ENCODE measurements around the gene MLLT3. TPM values are rescaled to one million over a fixed set of nuclear protein-coding genes. Genes with fewer than 3 reads are reported as not detected.
A peak's percentile ranks its signal among the peaks of the same experiment; 100 is the strongest.

Gene MLLT3
- total RNA-seq, 1 experiment from 2014 or later: 24.2 TPM

- no peaks in the 10 kb centered on the region for H3K36me3 ChIP-seq (ENCODE audit: insufficient read depth, low read length, poor library complexity, severe bottlenecking)
- ChIA-PET CTCF (interaction anchor here (0.6 to 0.9 kb wide), 2 partner anchors 114 to 318 kb away, joined by 5 to 7 read pairs; no protein-coding TSS in a partner anchor), POLR2A (ENCODE audit: low non-redundant PET) (interaction anchor here (0.6 to 1.1 kb wide), 2 partner anchors 62 to 675 kb away, joined by 3 to 4 read pairs; partner anchors contain the start of gene FOCAD)
- H3K4me3 ChIP-seq (ENCODE audit: low read depth, low read length, poor library complexity, severe bottlenecking): peak overlapping the region; percentile 74
- DNase-seq (ENCODE audit: low spot score): peak; percentile 75
- peak overlapping the region; percentile 87 for H3K27ac ChIP-seq (ENCODE audit: low read depth, low read length, poor library complexity, severe bottlenecking)
- TF ChIP-seq EZH2 (IDR thresholded peaks at IDR 0.05; ENCODE audit: borderline replicate concordance, low read depth, low read length, poor library complexity, severe bottlenecking) (no peak), CTCF (conservative IDR thresholded peaks at IDR 0.05; ENCODE audit: low read depth, low read length) (no peak)
- no peaks in the 10 kb centered on the region for H3K27me3 ChIP-seq (replicated peaks; ENCODE audit: insufficient read depth, low read depth, low read length, poor library complexity)
- no peaks in the 10 kb centered on the region for H3K9me3 ChIP-seq (ENCODE audit: low read depth, low read length, poor library complexity, severe bottlenecking)
- intact Hi-C loops (cut with micrococcal nuclease; ENCODE audit: unreplicated experiment): loop anchor here (1.0 to 10.0 kb wide), 3 partner anchors 93 to 694 kb away; no protein-coding TSS in a partner anchor
- no TSS peak for BruUV-seq (replicated peaks)
- peaks cover 29% of the 10 kb centered on the region for H3K4me1 ChIP-seq (ENCODE audit: insufficient read depth, low read length, poor library complexity, severe bottlenecking)
These were observed 599 bp downstream of the MLLT3 start for GRCh38 chr9:20621471-20622329.

DNA sequence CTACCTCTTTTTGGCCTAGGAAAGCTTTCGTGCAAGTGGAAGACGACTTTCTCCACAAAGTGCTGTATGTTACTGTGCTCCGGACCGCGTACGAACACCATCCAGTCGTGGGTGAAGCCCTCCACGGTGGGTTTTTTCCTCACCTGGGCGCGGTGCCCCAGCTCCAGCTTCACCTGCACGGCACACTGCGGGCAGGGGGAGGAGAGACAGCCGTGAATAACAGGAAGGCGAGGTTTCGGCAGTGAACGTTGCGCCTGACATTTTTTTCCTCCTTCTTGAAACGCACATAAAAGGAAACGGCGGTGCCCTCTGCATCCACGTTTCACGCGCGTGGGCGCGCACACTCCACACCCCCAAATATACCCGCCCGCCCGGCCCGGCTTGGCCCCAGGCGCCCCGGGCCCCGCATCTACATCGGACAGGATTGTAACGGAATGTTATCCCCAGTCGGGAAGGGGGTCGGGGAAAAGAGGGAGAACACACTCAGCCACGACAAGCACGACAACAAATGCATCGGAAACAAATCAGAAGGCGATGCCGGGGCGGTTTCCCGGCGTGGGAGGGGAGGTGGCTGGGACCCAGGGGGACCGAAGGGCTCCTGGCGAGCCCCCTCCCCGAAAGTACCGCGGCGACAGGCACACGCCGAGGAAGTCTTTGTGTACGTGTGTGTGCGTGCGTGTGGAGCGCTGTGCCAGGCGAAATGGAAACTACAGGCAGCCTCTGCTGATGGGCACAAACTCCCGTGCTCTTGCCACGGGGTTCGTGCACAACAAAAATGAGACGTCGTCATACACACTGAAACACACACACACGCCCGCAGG is 1.4 kb downstream of the MLLT3 start:
- Histone ChIP-seq H3K36me3 (ENCODE audit: insufficient read depth, low read length, poor library complexity, severe bottlenecking) (no peaks in the 10 kb centered on the region), H3K27me3 (replicated peaks; ENCODE audit: insufficient read depth, low read depth, low read length, poor library complexity) (no peaks in the 10 kb centered on the region), H3K4me3 (ENCODE audit: low read depth, low read length, poor library complexity, severe bottlenecking) (peak overlapping the region; percentile 74), H3K27ac (ENCODE audit: low read depth, low read length, poor library complexity, severe bottlenecking) (peak overlapping the region; percentile 87), H3K4me1 (ENCODE audit: insufficient read depth, low read length, poor library complexity, severe bottlenecking) (peaks cover 25% of the 10 kb centered on the region), H3K9me3 (ENCODE audit: low read depth, low read length, poor library complexity, severe bottlenecking) (no peaks in the 10 kb centered on the region)
- no TSS peak for BruUV-seq (replicated peaks)
- CTCF ChIA-PET: interaction anchor here (0.6 kb wide), 1 partner anchor 113 kb away, joined by 5 read pairs; no protein-coding TSS in a partner anchor
- no peak for DNase-seq (ENCODE audit: low spot score)
- intact Hi-C loops (cut with micrococcal nuclease; ENCODE audit: unreplicated experiment): loop anchor here (5.0 to 10.0 kb wide), 2 partner anchors 254 to 694 kb away; no protein-coding TSS in a partner anchor
- POLR2A ChIA-PET (ENCODE audit: low non-redundant PET): interaction anchor here (0.6 kb wide), 1 partner anchor 674 kb away, joined by 4 read pairs; no protein-coding TSS in a partner anchor
- TF ChIP-seq CTCF (conservative IDR thresholded peaks at IDR 0.05; ENCODE audit: low read depth, low read length) (no peak), EZH2 (IDR thresholded peaks at IDR 0.05; ENCODE audit: borderline replicate concordance, low read depth, low read length, poor library complexity, severe bottlenecking) (no peak)

DNA sequence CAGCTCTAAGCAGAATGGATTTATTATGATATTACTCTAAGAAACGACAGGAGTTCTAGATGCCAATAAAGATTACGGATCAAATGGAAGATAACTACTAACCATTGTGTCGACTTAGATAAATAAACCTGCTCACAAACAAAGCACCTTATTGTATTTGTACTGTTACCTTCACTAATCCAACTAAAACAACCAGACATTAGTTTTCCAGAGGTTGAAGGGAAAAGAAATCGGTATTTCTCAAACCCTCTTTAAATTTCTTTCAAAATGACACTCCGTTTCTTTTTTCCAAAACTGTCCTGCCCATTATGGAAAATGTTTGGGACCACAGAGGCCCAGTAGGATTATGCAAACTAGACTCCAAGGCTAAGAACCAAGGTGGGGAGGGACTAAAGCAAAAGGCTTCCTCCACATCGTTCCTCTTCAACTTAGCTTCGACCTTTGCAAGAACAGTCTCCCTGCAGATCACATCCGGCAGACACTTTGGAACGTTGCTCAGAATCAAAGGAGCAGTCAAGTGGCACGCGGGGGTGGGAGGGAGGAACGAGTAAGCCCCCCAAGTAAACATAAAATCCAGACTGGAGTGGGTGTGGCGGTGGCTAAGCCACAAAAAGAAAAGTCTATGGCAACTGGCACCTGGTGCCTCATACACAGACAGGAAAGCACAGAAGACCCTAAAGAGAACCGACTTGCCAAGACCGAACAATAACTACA is 2.7 kb downstream of the MLLT3 start:
- TF ChIP-seq CTCF (conservative IDR thresholded peaks at IDR 0.05; ENCODE audit: low read depth, low read length) (no peak), EZH2 (IDR thresholded peaks at IDR 0.05; ENCODE audit: borderline replicate concordance, low read depth, low read length, poor library complexity, severe bottlenecking) (no peak)
- Histone ChIP-seq H3K4me3 (ENCODE audit: low read depth, low read length, poor library complexity, severe bottlenecking) (peak overlapping the region; percentile 74), H3K27ac (ENCODE audit: low read depth, low read length, poor library complexity, severe bottlenecking) (no peak overlapping the region), H3K27me3 (replicated peaks; ENCODE audit: insufficient read depth, low read depth, low read length, poor library complexity) (no peaks in the 10 kb centered on the region), H3K36me3 (ENCODE audit: insufficient read depth, low read length, poor library complexity, severe bottlenecking) (no peaks in the 10 kb centered on the region), H3K9me3 (ENCODE audit: low read depth, low read length, poor library complexity, severe bottlenecking) (no peaks in the 10 kb centered on the region), H3K4me1 (ENCODE audit: insufficient read depth, low read length, poor library complexity, severe bottlenecking) (peaks cover 16% of the 10 kb centered on the region)
- peak; percentile 22 for DNase-seq (ENCODE audit: low spot score)
- intact Hi-C loops (cut with micrococcal nuclease; ENCODE audit: unreplicated experiment): loop anchor here (5.0 to 10.0 kb wide), 2 partner anchors 255 to 692 kb away; no protein-coding TSS in a partner anchor
- ChIA-PET POLR2A (ENCODE audit: low non-redundant PET) (no interaction called here), CTCF (no interaction called here)
- TSS peak; percentile 13 for BruUV-seq (replicated peaks)
